ENCODE results near the gene ANKRD35. TPM values are rescaled to one million over a fixed set of nuclear protein-coding genes. Genes with fewer than 3 reads are reported as not detected.
"Not testable (repeated sequence)": the region's sequence is repeated elsewhere in the genome, so short reads cannot be mapped to it uniquely, and the experiment has no call there.

Gene ANKRD35
- total RNA-seq, 1 donor from 2014 or later: 0.16 TPM

GRCh38 chr1:145824499-145824842, 61.2 kb downstream of the ANKRD35 start:
- peak overlapping the region; percentile 92 for H3K4me3 ChIP-seq (ENCODE audit: insufficient read depth, low read depth, low read length)
- TF ChIP-seq EZH2 (IDR thresholded peaks at IDR 0.05; ENCODE audit: insufficient read depth, low read length): no peak
- TF ChIP-seq CTCF (IDR thresholded peaks at IDR 0.05; ENCODE audit: insufficient read depth, low read depth, low read length): no peak
- peaks cover 36% of the 10 kb centered on the region for H3K79me2 ChIP-seq (ENCODE audit: insufficient read depth, low read length)
- H3K4me1 ChIP-seq (ENCODE audit: insufficient read depth, low read length): peaks cover 3% of the 10 kb centered on the region
- DNase-seq (ENCODE audit: low read depth): no peak
- peak overlapping the region; percentile 95 for H3K9ac ChIP-seq (ENCODE audit: low read length)
- no peaks in the 10 kb centered on the region for H3K27me3 ChIP-seq (ENCODE audit: insufficient read depth, low read length)
- H3K36me3 ChIP-seq (ENCODE audit: insufficient read depth, low read length): peaks cover 26% of the 10 kb centered on the region
- FAIRE-seq: no peak
- H4K20me1 ChIP-seq (ENCODE audit: insufficient read depth, low read length): peaks cover 4% of the 10 kb centered on the region
- H3K9me3 ChIP-seq (ENCODE audit: insufficient read depth, low read depth, low read length): no peaks in the 10 kb centered on the region
- H3K27ac ChIP-seq (ENCODE audit: low read depth, low read length): peak overlapping the region; percentile 92
- Mint-ChIP-seq H3K4me1 (ENCODE audit: low read depth, unreplicated experiment) (peaks cover 12% of the 10 kb centered on the region), H3K27ac (ENCODE audit: unreplicated experiment) (peak overlapping the region; percentile 94), H3K36me3 (ENCODE audit: low read depth, unreplicated experiment) (peaks cover 26% of the 10 kb centered on the region), H3K27me3 (ENCODE audit: low read depth, unreplicated experiment) (no peaks in the 10 kb centered on the region), H3K4me3 (ENCODE audit: unreplicated experiment) (peak overlapping the region; percentile 99), H3K9me3 (ENCODE audit: unreplicated experiment) (no peaks in the 10 kb centered on the region)
- peak overlapping the region; percentile 77 for H2AFZ ChIP-seq (ENCODE audit: low read depth, low read length)
- H3K4me2 ChIP-seq (ENCODE audit: low read length): peak overlapping the region; percentile 88

GRCh38 chr1:145823565-145824498, 61.8 kb downstream of the ANKRD35 start, which contains the start of the genes POLR3C and RNF115:
Gene POLR3C (plus strand): TSS chr1:145824200. CDS start chr1:145825777, 1,577 bp downstream.
Gene RNF115 (minus strand): TSS chr1:145824095. CDS start chr1:145823873, 222 bp downstream.
- TF ChIP-seq CTCF (IDR thresholded peaks at IDR 0.05; ENCODE audit: insufficient read depth, low read depth, low read length): no peak
- no peak for TF ChIP-seq EZH2 (IDR thresholded peaks at IDR 0.05; ENCODE audit: insufficient read depth, low read length)
- FAIRE-seq: no peak
- H3K4me1 ChIP-seq (ENCODE audit: insufficient read depth, low read length): peaks cover 3% of the 10 kb centered on the region
- H3K27ac ChIP-seq (ENCODE audit: low read depth, low read length): peak within 1 kb of the TSS; percentile 92
- H3K9me3 ChIP-seq (ENCODE audit: insufficient read depth, low read depth, low read length): no peaks in the 10 kb centered on the region
- Mint-ChIP-seq H3K27me3 (ENCODE audit: low read depth, unreplicated experiment) (no peaks in the 10 kb centered on the region), H3K27ac (ENCODE audit: unreplicated experiment) (peak within 1 kb of the TSS; percentile 94), H3K36me3 (ENCODE audit: low read depth, unreplicated experiment) (peaks cover 24% of the 10 kb centered on the region), H3K9me3 (ENCODE audit: unreplicated experiment) (peaks cover 2% of the 10 kb centered on the region), H3K4me1 (ENCODE audit: low read depth, unreplicated experiment) (peaks cover 12% of the 10 kb centered on the region), H3K4me3 (ENCODE audit: unreplicated experiment) (peak within 1 kb of the TSS; percentile 99)
- peak within 1 kb of the TSS; percentile 95 for H3K9ac ChIP-seq (ENCODE audit: low read length)
- peak; percentile 81 for DNase-seq (ENCODE audit: low read depth)
- H3K79me2 ChIP-seq (ENCODE audit: insufficient read depth, low read length): peaks cover 40% of the 10 kb centered on the region
- peak within 1 kb of the TSS; percentile 77 for H2AFZ ChIP-seq (ENCODE audit: low read depth, low read length)
- no peaks in the 10 kb centered on the region for H3K27me3 ChIP-seq (ENCODE audit: insufficient read depth, low read length)
- peaks cover 19% of the 10 kb centered on the region for H3K36me3 ChIP-seq (ENCODE audit: insufficient read depth, low read length)
- H3K4me2 ChIP-seq (ENCODE audit: low read length): peak within 1 kb of the TSS; percentile 88
- peak within 1 kb of the TSS; percentile 92 for H3K4me3 ChIP-seq (ENCODE audit: insufficient read depth, low read depth, low read length)
- H4K20me1 ChIP-seq (ENCODE audit: insufficient read depth, low read length): peaks cover 4% of the 10 kb centered on the region

- not testable (repeated sequence) for H3K27ac Mint-ChIP-seq (ENCODE audit: unreplicated experiment); H3K9ac ChIP-seq (ENCODE audit: low read length); H3K9me3 Mint-ChIP-seq (ENCODE audit: unreplicated experiment); H3K27me3 ChIP-seq (ENCODE audit: insufficient read depth, low read length); H3K27ac ChIP-seq (ENCODE audit: low read depth, low read length); H3K36me3 ChIP-seq (ENCODE audit: insufficient read depth, low read length); H3K27me3 Mint-ChIP-seq (ENCODE audit: low read depth, unreplicated experiment); H3K4me1 Mint-ChIP-seq (ENCODE audit: low read depth, unreplicated experiment); H3K4me1 ChIP-seq (ENCODE audit: insufficient read depth, low read length); FAIRE-seq; H3K9me3 ChIP-seq (ENCODE audit: insufficient read depth, low read depth, low read length); H4K20me1 ChIP-seq (ENCODE audit: insufficient read depth, low read length); H2AFZ ChIP-seq (ENCODE audit: low read depth, low read length); DNase-seq (ENCODE audit: low read depth)
- Histone ChIP-seq H3K4me2 (ENCODE audit: low read length) (peak overlapping the region; percentile 58), H3K79me2 (ENCODE audit: insufficient read depth, low read length) (peaks cover 40% of the 10 kb centered on the region), H3K4me3 (ENCODE audit: insufficient read depth, low read depth, low read length) (peak overlapping the region; percentile 33)
- Mint-ChIP-seq H3K4me3 (ENCODE audit: unreplicated experiment) (peak overlapping the region; percentile 60), H3K36me3 (ENCODE audit: low read depth, unreplicated experiment) (peaks cover 18% of the 10 kb centered on the region)
These were observed 62.8 kb downstream of the ANKRD35 start for GRCh38 chr1:145822779-145823331.

- peak; percentile 79 for DNase-seq (ENCODE audit: low read depth)
- peak overlapping the region; percentile 70 for H3K4me2 ChIP-seq (ENCODE audit: low read length)
- H3K27ac Mint-ChIP-seq (ENCODE audit: unreplicated experiment): not testable (repeated sequence)
These were observed 67.6 kb downstream of the ANKRD35 start for GRCh38 chr1:145818095-145818494.

More at GRCh38 chr1:145818095-145818494, 67.6 kb downstream of the ANKRD35 start:
- not testable (repeated sequence) for H3K4me3 Mint-ChIP-seq (ENCODE audit: unreplicated experiment); H3K9me3 Mint-ChIP-seq (ENCODE audit: unreplicated experiment); FAIRE-seq; H4K20me1 ChIP-seq (ENCODE audit: insufficient read depth, low read length); H2AFZ ChIP-seq (ENCODE audit: low read depth, low read length); H3K4me1 Mint-ChIP-seq (ENCODE audit: low read depth, unreplicated experiment); H3K27me3 Mint-ChIP-seq (ENCODE audit: low read depth, unreplicated experiment); H3K4me3 ChIP-seq (ENCODE audit: insufficient read depth, low read depth, low read length); H3K9me3 ChIP-seq (ENCODE audit: insufficient read depth, low read depth, low read length); H3K36me3 ChIP-seq (ENCODE audit: insufficient read depth, low read length); H3K4me1 ChIP-seq (ENCODE audit: insufficient read depth, low read length); H3K36me3 Mint-ChIP-seq (ENCODE audit: low read depth, unreplicated experiment); H3K27me3 ChIP-seq (ENCODE audit: insufficient read depth, low read length)
- Histone ChIP-seq H3K27ac (ENCODE audit: low read depth, low read length) (peak overlapping the region; percentile 66), H3K9ac (ENCODE audit: low read length) (peak overlapping the region; percentile 39), H3K79me2 (ENCODE audit: insufficient read depth, low read length) (peaks cover 14% of the 10 kb centered on the region)
